ENCODE results near the gene NPLOC4. TPM values are rescaled to one million over a fixed set of nuclear protein-coding genes. Genes with fewer than 3 reads are reported as not detected.
"Not testable (repeated sequence)": the region's sequence is repeated elsewhere in the genome, so short reads cannot be mapped to it uniquely, and the experiment has no call there.

NPLOC4 gene
- total RNA-seq, 2 donors from 2014 or later, result 101 to 103 TPM

DNA sequence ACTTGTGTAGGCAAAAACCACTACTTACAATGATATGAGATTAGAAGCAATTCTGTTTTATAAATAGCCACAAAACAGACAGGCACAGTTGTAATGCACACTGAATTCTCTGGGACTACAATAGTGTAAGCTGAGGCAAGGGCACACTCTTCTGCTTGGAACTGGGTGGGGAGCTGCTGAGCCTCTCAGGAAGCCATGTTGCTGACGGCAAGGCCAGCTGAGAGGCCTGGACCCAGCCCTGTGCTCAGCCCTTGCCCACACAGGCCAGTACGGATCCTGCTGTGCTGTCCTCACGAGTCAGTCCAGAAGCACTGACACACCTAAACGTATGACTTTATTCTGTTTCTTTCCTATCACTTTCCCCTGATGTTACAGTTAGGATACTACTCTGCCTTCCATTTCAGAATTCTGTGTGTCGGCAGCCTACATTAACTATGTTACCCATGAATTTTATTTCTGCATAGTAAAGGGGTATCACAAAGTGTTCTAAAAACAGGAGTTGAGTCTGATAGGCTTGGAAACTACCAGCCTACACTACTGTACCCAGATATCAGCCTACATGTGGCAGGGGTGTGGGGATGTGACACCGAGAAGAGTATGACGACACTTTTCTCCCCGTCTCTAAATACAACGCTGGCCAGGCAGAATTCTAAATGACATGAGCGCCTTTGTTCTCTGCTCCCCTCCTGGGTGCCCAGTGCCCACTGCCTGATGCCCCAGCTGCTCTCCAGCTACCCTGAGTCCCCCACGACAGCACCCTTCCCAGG is 43.6 kb downstream of the NPLOC4 start:
- Mint-ChIP-seq H3K4me3 (no peak overlapping the region), H3K27me3 (no peaks in the 10 kb centered on the region), H3K4me1 (no peaks in the 10 kb centered on the region), H3K27ac (no peak overlapping the region), H3K9me3 (no peaks in the 10 kb centered on the region), H3K36me3 (ENCODE audit: low read depth) (peaks cover 100% of the 10 kb centered on the region)
- ATAC-seq (replicated peaks), result no peak

DNA sequence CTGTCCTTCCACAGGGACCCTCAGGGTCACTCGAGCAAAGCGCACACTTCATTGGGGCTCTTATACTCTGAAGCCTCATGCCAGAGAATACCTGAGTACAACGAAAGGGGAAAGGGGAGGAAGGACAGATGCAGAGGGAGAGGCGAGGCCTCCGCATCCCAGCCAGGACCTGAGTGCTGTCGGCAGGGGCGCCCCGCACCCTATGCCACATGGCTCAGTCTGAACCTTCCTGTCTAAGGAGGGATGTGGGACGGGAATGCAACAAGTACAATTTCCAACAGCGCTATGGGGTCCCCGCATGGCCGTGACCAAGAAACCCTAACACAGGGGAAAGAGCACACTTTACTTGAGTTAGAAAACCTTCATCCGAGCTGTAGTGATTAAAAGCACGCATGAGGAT is 44.9 kb downstream of the NPLOC4 start:
- Mint-ChIP-seq H3K36me3 (ENCODE audit: low read depth) (peaks cover 99% of the 10 kb centered on the region), H3K4me3 (no peak overlapping the region), H3K4me1 (no peaks in the 10 kb centered on the region), H3K27ac (no peak overlapping the region), H3K9me3 (no peaks in the 10 kb centered on the region), H3K27me3 (no peaks in the 10 kb centered on the region)
- ATAC-seq (replicated peaks), result no peak

DNA sequence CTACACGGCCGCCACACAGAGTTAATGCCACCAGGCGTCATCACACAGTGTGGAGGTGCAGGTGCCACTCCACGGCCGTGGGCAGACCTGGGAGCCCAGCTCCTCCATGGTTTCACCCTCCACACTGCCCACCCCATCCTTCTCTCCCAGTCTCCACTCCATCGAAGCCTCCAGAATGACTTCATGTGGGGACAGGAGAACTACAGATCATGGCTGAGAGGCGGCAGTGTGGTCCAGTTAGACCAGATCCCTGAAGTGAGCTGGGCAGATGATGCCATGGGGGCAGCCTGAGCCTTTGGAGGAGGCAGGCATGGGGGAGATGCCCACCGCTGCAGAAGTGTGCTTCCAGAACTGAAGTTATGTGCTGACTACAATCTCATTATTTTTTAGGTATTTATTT is 46.8 kb downstream of the NPLOC4 start:
- no peaks in the 10 kb centered on the region for H3K27me3 Mint-ChIP-seq
- H3K4me1 Mint-ChIP-seq, result no peaks in the 10 kb centered on the region
- H3K27ac Mint-ChIP-seq, result no peak overlapping the region
- no peak for ATAC-seq (replicated peaks)
- no peaks in the 10 kb centered on the region for H3K9me3 Mint-ChIP-seq
- H3K36me3 Mint-ChIP-seq (ENCODE audit: low read depth), result peaks cover 99% of the 10 kb centered on the region
- H3K4me3 Mint-ChIP-seq, result no peak overlapping the region

DNA sequence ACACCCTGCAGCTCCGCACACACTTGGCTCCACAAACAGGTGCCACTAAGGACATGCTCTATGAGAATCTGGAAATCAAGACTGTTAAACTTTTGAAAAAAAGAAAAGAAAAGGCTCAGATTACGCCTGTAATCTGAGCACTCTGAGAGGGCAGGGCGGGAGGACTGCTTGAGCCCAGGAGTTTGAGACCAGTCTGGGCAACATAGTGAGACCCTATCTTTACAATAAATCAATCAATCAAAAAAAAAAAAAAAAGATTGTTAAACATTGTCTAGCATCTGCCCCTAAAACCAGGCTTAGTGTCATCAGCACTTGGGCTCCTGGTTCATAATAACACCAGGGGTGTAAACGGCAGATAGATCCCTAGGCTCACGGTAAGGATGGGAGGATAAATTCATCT is 47.3 kb downstream of the NPLOC4 start:
- no peak for ATAC-seq (replicated peaks)
- Mint-ChIP-seq H3K4me3 (no peak overlapping the region), H3K36me3 (ENCODE audit: low read depth) (peaks cover 99% of the 10 kb centered on the region), H3K9me3 (no peaks in the 10 kb centered on the region), H3K27me3 (no peaks in the 10 kb centered on the region), H3K4me1 (no peaks in the 10 kb centered on the region), H3K27ac (no peak overlapping the region)

DNA sequence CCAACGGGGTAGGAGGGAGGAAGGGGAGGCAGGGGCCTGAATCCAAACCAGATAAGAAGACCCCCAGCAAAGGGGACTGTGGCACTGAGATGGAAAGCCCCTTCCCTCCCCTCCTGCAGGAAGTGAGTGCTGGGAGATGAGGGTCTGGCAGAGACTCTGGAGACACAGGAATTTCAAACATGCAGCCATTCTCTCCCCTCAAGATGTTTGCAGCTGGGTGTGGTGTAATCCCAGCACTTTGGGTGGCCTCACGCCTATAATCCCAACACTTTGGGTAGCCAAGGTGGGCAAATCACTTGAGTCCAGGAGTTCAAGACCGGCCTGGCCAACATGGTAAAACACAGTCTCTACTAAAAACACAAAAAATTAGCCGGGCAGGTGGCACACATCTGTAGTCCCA is 50.8 kb downstream of the NPLOC4 start:
- peaks cover 99% of the 10 kb centered on the region for H3K36me3 Mint-ChIP-seq (ENCODE audit: low read depth)
- ATAC-seq (replicated peaks), result no peak
- H3K9me3 Mint-ChIP-seq, result no peaks in the 10 kb centered on the region
- H3K4me1 Mint-ChIP-seq, result no peaks in the 10 kb centered on the region
- H3K4me3 Mint-ChIP-seq, result no peak overlapping the region
- H3K27ac Mint-ChIP-seq, result no peak overlapping the region
- H3K27me3 Mint-ChIP-seq, result no peaks in the 10 kb centered on the region

DNA sequence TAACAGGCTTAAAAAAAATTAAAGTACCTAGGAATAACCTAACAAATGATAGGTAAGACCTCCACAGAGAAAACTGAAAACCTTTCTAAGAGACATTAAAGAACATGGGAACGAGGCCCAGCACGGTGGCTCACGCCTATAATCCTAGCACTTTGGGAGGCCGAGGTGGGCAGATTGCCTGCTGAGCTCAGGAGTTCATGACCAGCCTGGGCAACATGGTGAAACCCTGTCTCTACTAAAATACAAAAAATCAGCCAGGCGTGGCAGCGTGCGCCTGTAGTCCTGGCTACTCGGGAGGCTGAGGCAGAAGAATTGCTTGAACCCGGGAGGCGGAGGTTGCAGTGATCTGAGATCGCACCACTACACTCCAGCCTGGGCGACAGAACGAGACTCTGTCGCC is 52.1 kb downstream of the NPLOC4 start:
- H3K4me1 Mint-ChIP-seq; H3K27me3 Mint-ChIP-seq; H3K4me3 Mint-ChIP-seq; H3K27ac Mint-ChIP-seq; H3K9me3 Mint-ChIP-seq; ATAC-seq (replicated peaks): not testable (repeated sequence)
- H3K36me3 Mint-ChIP-seq (ENCODE audit: low read depth), result peaks cover 98% of the 10 kb centered on the region

DNA sequence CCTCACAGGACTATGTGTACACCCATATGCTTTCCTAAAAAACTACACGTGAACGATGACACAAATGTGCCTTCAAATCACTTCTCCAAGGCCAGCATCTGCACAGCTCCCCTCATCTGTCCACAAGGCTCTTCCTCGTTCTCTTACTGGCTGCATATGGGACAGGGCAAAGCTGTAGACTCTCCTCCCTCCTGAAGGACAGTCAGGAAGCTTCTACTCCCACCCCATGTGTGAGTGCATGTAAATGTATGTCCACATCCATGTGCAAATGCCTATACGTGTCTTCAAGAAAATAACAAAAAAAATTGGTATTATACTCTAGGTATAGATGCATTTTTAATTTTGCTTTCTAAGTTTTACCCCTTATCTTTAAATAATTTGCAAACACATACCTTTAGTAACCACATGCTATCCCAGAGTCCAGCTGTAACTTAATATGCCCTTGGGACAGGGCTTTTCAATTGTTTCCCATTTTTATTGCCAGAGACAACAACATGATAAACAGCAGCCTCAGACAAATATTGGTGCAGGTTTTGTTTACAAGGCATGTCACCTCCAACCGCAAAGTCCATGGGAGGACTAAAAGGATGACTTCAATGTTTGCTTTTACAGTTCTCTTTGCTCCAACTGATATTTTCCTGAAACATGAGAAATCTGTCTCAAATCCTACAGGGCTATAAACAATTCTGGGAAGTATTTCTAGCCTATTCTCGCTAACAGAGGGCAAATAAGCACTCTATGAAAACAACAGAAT is 53.1 kb downstream of the NPLOC4 start:
- H3K36me3 Mint-ChIP-seq (ENCODE audit: low read depth), result peaks cover 94% of the 10 kb centered on the region
- H3K4me3 Mint-ChIP-seq, result no peak overlapping the region
- H3K27ac Mint-ChIP-seq, result no peak overlapping the region
- no peaks in the 10 kb centered on the region for H3K9me3 Mint-ChIP-seq
- no peaks in the 10 kb centered on the region for H3K27me3 Mint-ChIP-seq
- ATAC-seq (replicated peaks), result no peak
- H3K4me1 Mint-ChIP-seq, result peaks cover 14% of the 10 kb centered on the region

DNA sequence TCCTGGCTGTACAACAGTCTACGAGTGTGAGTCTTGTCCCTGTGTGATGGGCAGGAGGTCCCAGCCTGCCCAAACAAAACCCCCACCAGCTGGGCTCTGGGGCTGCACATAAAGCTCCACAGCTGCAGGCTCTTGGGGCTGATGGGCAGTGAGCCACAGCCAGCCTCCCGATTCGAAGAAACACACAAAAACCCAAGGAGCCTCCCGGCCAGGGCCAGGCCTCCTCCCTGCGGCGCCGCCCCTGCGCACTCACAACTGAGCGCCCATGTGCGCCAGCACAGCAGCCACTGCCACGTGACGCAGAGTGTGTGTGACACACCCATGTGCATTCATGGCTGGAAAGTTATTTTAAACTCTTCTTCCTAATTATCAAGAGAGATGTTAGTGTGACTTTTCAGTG is 54.2 kb downstream of the NPLOC4 start:
- H3K9me3 Mint-ChIP-seq, result no peaks in the 10 kb centered on the region
- no peaks in the 10 kb centered on the region for H3K27me3 Mint-ChIP-seq
- H3K36me3 Mint-ChIP-seq (ENCODE audit: low read depth), result peaks cover 94% of the 10 kb centered on the region
- no peak overlapping the region for H3K27ac Mint-ChIP-seq
- no peak for ATAC-seq (replicated peaks)
- no peak overlapping the region for H3K4me3 Mint-ChIP-seq
- H3K4me1 Mint-ChIP-seq, result peaks cover 15% of the 10 kb centered on the region

DNA sequence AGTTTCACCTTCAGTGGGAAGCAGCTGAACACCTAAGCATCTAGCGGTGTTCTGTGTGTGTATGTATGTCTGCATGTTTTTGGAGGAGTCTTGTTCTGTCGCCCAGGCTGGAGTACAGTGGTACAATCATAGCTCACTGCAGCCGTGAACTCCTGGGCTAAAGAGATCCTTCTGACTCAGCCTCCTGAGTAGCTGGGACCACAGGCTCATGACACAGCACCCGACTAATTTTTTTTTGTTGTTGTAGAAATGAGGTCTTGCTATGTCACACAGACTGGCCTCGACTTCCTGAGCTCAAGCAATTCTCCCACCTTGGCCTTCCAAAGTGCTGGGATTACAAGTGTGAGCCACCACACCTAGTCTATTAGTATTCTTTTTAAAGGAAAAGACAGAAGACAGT is 54.6 kb downstream of the NPLOC4 start:
- Mint-ChIP-seq H3K9me3 (no peaks in the 10 kb centered on the region), H3K36me3 (ENCODE audit: low read depth) (peaks cover 94% of the 10 kb centered on the region), H3K4me1 (peaks cover 20% of the 10 kb centered on the region)

DNA sequence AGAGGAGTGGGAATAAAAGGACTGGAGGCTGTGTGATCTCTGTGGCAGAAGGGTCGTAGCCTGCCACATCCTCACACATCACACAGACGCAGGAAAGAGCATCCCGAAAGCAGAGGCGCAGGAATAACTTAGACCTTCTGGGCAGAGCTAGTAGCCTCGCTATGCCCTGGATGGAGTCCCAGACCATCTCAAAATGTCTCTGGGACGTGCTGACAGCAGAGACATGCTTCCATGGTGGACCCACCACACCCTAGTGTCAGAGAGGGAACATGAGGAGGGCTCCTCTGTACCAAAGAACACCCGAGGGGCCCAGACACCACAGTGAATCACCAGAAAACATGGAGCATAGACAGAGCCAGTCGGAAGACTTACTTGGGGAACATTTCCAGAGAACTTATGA is 55.2 kb downstream of the NPLOC4 start:
- H3K4me3 Mint-ChIP-seq, result no peak overlapping the region
- H3K36me3 Mint-ChIP-seq (ENCODE audit: low read depth), result peaks cover 93% of the 10 kb centered on the region
- H3K4me1 Mint-ChIP-seq, result peaks cover 21% of the 10 kb centered on the region
- ATAC-seq (replicated peaks), result no peak
- no peaks in the 10 kb centered on the region for H3K9me3 Mint-ChIP-seq
- no peaks in the 10 kb centered on the region for H3K27me3 Mint-ChIP-seq
- H3K27ac Mint-ChIP-seq, result no peak overlapping the region

More for the DNA sequence above, 54.6 kb downstream of the NPLOC4 start:
- Mint-ChIP-seq H3K27me3 (no peaks in the 10 kb centered on the region), H3K27ac (no peak overlapping the region), H3K4me3 (no peak overlapping the region)
- peak; percentile 44 for ATAC-seq (replicated peaks)

DNA sequence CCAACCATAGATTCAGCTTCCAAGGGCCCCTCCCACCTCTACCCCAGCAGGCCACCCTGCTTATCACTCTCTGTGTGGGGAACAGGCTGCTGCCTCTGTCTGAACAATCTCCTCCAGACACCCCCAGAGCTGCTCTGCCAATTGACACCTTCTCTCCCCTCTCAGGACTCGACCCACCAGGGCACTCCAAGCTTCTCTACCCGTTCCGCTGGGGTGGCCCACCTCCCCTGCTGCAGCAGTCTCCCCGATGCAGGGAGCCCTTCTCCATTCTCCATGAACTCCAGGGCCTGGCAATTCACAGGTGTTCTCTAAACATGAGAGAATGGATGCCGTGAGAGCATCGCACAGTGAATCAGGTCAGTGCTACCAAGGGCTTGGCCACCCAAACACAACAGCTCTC is 56.4 kb downstream of the NPLOC4 start:
- peaks cover 91% of the 10 kb centered on the region for H3K36me3 Mint-ChIP-seq (ENCODE audit: low read depth)
- no peaks in the 10 kb centered on the region for H3K9me3 Mint-ChIP-seq
- no peak for ATAC-seq (replicated peaks)
- no peaks in the 10 kb centered on the region for H3K27me3 Mint-ChIP-seq
- H3K4me1 Mint-ChIP-seq, result peaks cover 21% of the 10 kb centered on the region
- H3K4me3 Mint-ChIP-seq, result no peak overlapping the region
- peak overlapping the region; percentile 77 for H3K27ac Mint-ChIP-seq

DNA sequence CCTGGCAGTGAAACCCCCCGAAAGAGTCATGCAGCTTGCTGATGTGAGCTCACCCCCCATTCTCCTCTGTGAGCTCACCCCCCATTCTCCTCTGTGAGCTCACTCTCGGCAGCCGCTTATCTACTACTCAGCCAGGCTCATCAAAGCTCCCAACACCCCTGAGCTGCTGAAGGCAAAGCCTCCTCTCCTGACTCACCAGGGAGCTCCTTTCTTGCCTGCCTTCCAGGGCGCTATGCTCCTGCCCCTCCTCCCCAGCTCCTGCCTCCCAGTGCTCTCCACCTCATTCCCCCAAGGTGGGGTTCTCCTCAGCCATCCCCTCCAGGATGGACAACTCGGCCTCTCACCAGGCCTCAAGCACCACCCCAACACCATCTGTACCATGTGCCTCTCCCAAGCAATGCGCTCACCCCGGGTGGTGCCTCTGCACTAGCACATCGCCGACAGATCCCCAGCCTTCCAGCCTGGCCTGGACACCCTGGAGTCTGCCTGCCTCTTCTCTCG is 57.0 kb downstream of the NPLOC4 start:
- H3K36me3 Mint-ChIP-seq (ENCODE audit: low read depth), result peaks cover 91% of the 10 kb centered on the region
- H3K27ac Mint-ChIP-seq, result peak overlapping the region; percentile 77
- no peaks in the 10 kb centered on the region for H3K27me3 Mint-ChIP-seq
- H3K9me3 Mint-ChIP-seq, result no peaks in the 10 kb centered on the region
- peaks cover 21% of the 10 kb centered on the region for H3K4me1 Mint-ChIP-seq
- H3K4me3 Mint-ChIP-seq, result no peak overlapping the region
- no peak for ATAC-seq (replicated peaks)

DNA sequence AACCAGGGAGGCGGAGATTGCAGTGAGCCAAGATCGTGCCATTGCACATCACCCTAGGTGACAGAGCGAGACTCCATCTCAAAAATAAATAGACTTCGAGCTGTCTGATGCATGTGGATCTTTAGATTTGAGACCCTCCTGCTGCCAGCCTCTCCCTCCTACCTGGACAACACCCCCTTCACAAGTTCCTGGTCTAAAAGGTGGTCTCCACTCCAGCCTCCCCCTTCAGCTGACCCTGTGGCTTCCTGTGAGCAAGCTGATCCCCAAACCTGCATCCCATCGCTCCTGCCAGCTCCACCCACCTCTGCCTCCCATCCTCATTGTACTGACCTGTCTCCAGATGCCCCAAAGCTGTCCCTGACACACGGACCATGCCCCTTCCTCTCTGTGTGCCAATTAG is 57.6 kb downstream of the NPLOC4 start:
- Mint-ChIP-seq H3K4me1 (peaks cover 21% of the 10 kb centered on the region), H3K4me3 (no peak overlapping the region), H3K9me3 (no peaks in the 10 kb centered on the region), H3K27me3 (no peaks in the 10 kb centered on the region), H3K27ac (peak overlapping the region; percentile 77), H3K36me3 (ENCODE audit: low read depth) (peaks cover 91% of the 10 kb centered on the region)
- ATAC-seq (replicated peaks), result no peak

DNA sequence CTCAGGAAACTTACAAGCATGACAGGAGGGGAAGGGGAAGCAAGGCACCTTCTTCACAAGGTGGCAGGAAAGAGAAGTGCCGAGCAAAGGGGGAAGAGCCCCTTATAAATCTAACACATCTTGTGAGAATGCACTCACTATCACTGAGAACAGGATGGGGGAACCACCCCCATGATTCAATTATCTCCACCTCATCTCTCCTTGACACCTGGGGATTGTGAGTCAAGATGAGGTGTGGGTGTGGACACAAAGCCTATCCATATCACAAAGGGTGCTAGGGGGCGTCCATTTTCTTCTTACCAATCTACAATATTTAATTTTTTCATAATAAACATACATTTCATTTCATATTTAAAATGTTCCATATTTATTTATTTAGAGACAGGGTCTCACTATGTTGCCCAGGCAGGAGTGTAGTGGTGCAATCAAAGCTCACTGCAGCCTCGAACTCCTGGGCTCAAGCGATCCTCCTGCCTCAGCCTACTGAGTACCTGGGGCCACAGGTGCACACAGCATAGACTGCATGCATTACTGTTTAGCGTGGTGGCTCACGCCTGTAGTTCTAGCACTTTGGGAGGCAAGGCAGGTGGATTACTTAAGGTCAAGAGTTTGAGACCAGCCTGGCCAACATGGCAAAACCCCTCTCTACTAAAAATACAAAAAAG is 58.2 kb downstream of the NPLOC4 start:
- peak; percentile 83 for ATAC-seq (replicated peaks)
- no peaks in the 10 kb centered on the region for H3K27me3 Mint-ChIP-seq
- H3K9me3 Mint-ChIP-seq, result no peaks in the 10 kb centered on the region
- no peak overlapping the region for H3K4me3 Mint-ChIP-seq
- H3K4me1 Mint-ChIP-seq, result peaks cover 21% of the 10 kb centered on the region
- H3K27ac Mint-ChIP-seq, result peak overlapping the region; percentile 33
- H3K36me3 Mint-ChIP-seq (ENCODE audit: low read depth), result peaks cover 91% of the 10 kb centered on the region

DNA sequence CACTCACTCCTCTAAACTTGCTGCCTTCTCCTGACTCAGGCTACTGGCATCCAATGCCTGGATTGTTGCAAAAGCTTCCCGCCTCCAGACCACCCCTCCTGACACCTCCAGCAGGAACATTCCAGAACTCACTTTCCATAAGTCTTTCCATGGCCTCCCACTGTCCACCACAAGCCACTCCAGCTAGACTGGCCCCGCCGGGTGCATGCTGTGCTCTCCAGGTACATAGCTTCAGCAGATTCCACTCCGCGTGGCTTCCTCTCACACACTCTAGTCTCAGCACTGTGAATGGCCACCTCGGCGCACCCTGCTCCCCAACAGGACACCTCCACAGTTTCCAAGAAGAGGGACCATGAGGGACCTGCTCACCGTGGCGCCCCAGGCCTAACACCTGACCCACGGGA is 58.9 kb downstream of the NPLOC4 start:
- peaks cover 89% of the 10 kb centered on the region for H3K36me3 Mint-ChIP-seq (ENCODE audit: low read depth)

More for the DNA sequence above, 58.9 kb downstream of the NPLOC4 start:
- Mint-ChIP-seq H3K9me3 (no peaks in the 10 kb centered on the region), H3K27ac (peak overlapping the region; percentile 33), H3K27me3 (no peaks in the 10 kb centered on the region), H3K4me3 (no peak overlapping the region), H3K4me1 (peaks cover 21% of the 10 kb centered on the region)
- ATAC-seq (replicated peaks), result no peak
